NCI-H748 treated with DMSO at 0.1 percent for 48 hours (cell line): ENCODE results near the gene ERN1.

ENCODE experiments used
- DNase-seq: peaks from one replicate; lab custom pipeline; 2025; lab: John Stamatoyannopoulos, UW

ERN1 gene

GRCh38 chr17:64084086-64084939 is 45.6 kb downstream of the ERN1 start:
- no peak for DNase-seq

- DNase-seq, result no peak
Observed at GRCh38 chr17:64083563-64084085, 46.3 kb downstream of the ERN1 start.

GRCh38 chr17:64083093-64083492 is 46.9 kb downstream of the ERN1 start:
- no peak for DNase-seq

- DNase-seq, result peak; percentile 90
Observed at GRCh38 chr17:64081802-64082799, 47.8 kb downstream of the ERN1 start.

- no peak for DNase-seq
Observed at GRCh38 chr17:64080174-64080618, 49.7 kb downstream of the ERN1 start.

- DNase-seq, result peak; percentile 92
Observed at GRCh38 chr17:64077379-64077778, 52.6 kb downstream of the ERN1 start.

GRCh38 chr17:64075913-64076312 is 54.0 kb downstream of the ERN1 start:
- no peak for DNase-seq

GRCh38 chr17:64074704-64075426 is 55.1 kb downstream of the ERN1 start:
- no peak for DNase-seq

GRCh38 chr17:64073771-64074703 is 55.9 kb downstream of the ERN1 start:
- peak; percentile 92 for DNase-seq

- no peak for DNase-seq
Observed at GRCh38 chr17:64071111-64071510, 58.8 kb downstream of the ERN1 start.

GRCh38 chr17:64070213-64070612 is 59.7 kb downstream of the ERN1 start:
- no peak for DNase-seq

GRCh38 chr17:64069143-64069542 is 60.8 kb downstream of the ERN1 start:
- no peak for DNase-seq

- DNase-seq, result no peak
Observed at GRCh38 chr17:64067657-64068056, 62.3 kb downstream of the ERN1 start.

- no peak for DNase-seq
Observed at GRCh38 chr17:64066716-64067115, 63.2 kb downstream of the ERN1 start.

GRCh38 chr17:64065161-64065560 is 64.8 kb downstream of the ERN1 start:
- no peak for DNase-seq

GRCh38 chr17:64064331-64064730 is 65.6 kb downstream of the ERN1 start:
- no peak for DNase-seq

- no peak for DNase-seq
Observed at GRCh38 chr17:64063766-64064224, 66.1 kb downstream of the ERN1 start.

GRCh38 chr17:64063088-64063487 is 66.9 kb downstream of the ERN1 start:
- no peak for DNase-seq

- DNase-seq, result no peak
Observed at GRCh38 chr17:64061178-64061898, 68.6 kb downstream of the ERN1 start.

- DNase-seq, result no peak
Observed at GRCh38 chr17:64060331-64060730, 69.6 kb downstream of the ERN1 start.
